HFFc6 (cell line): ENCODE data around the gene DMTF1. TPM values are rescaled to one million over a fixed set of nuclear protein-coding genes. Genes with fewer than 3 reads are reported as not detected.
"Not testable (repeated sequence)": the region's sequence is repeated elsewhere in the genome, so short reads cannot be mapped to it uniquely, and the experiment has no call there.

Experiments
- DNase-seq: peaks from one replicate; pipeline ENCODE4 v3.0.0-alpha.2; 2018
- H3K27ac Mint-ChIP-seq: 2 replicates; pipeline ENCODE4 v1.8.0; 2020; ENCODE audit warnings: mild to moderate bottlenecking, mixed read lengths
- H3K27me3 Mint-ChIP-seq: 2 replicates; pipeline ENCODE4 v1.8.0; 2021; ENCODE audit warnings: mild to moderate bottlenecking, moderate library complexity, mixed read lengths; ENCODE audit not compliant: insufficient read depth
- H3K36me3 Mint-ChIP-seq: 2 replicates; pipeline ENCODE4 v1.8.0; 2021; ENCODE audit warnings: low read depth, mixed read lengths
- H3K4me1 Mint-ChIP-seq: 2 replicates; pipeline ENCODE4 v1.8.0; 2020; ENCODE audit warnings: low read depth, mixed read lengths
- H3K4me3 Mint-ChIP-seq: 2 replicates; pipeline ENCODE4 v1.8.0; 2020; ENCODE audit warnings: mild to moderate bottlenecking, moderate library complexity, mixed read lengths
- H3K9me3 Mint-ChIP-seq: 2 replicates; pipeline ENCODE4 v1.8.0; 2020; ENCODE audit warnings: mild to moderate bottlenecking, mixed read lengths
- total RNA-seq, 6 experiments: library from RNA; stranded (reverse); fragmentation: NEBNext Ultra II Directional; extraction: Animal tissue kit (Norgen Biotek cat#: 25700); gene quantifications; 2 replicates in 1 of 6; 3 replicates in 5 of 6; pipeline ENCODE4 v1.2.3, GENCODE V29; 2021
- TF ChIP-seq, protein P1 (sequence below): fragments of 200-600 bp; sonication (generic); IDR thresholded peaks from 2 replicates; pipeline ENCODE4 v1.5.0; 2021; ENCODE audit warnings: antibody characterized with exemption, mild to moderate bottlenecking

DMTF1 gene
- total RNA-seq, 6 experiments from 2014 or later: 26.2 to 33.0 (median 30.7) TPM

DNA sequence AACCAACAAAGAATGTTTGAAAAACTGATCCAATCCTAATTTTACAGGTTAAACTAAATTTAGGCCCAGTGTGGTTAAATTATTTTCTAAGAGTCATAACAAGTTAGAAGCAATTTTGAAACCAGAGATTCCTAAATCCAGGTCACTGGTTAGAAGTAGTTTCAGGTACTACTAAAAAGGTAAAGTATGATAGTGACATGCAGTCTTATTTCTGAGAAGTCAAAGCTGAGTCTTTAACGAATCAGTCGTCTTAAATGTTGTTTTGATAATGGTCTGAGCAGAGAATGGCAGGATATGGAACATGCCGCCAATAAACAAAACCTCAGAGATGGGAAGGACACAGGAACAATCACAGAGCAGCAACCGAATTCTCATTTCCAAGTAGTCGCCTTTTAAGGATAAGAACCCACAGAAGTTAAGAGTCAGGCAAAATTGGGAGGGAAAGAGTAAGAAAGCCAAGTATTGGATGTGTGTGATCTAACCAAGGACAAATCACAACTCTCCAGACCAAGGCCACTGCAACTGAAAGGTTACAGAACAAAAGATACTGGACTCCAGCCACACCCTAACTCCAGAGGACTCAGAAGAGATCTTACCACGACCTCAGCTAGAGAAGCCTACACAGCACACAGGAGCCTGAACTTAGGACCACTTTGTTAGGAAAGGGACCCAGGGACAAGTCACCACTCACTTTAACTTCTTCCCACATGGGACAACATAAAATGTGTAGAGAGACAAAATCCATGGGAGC lies 47.6 kb downstream of the DMTF1 start:
- Mint-ChIP-seq H3K4me3 (no peak overlapping the region), H3K4me1 (no peaks in the 10 kb centered on the region), H3K27me3 (no peaks in the 10 kb centered on the region; the same call in 1 of the 2 replicates), H3K36me3 (peaks cover 83% of the 10 kb centered on the region), H3K27ac (no peak overlapping the region; the same call in 1 of the 2 replicates), H3K9me3 (peaks cover 14% of the 10 kb centered on the region)
- DNase-seq: no peak
- TF ChIP-seq, protein P1, sequence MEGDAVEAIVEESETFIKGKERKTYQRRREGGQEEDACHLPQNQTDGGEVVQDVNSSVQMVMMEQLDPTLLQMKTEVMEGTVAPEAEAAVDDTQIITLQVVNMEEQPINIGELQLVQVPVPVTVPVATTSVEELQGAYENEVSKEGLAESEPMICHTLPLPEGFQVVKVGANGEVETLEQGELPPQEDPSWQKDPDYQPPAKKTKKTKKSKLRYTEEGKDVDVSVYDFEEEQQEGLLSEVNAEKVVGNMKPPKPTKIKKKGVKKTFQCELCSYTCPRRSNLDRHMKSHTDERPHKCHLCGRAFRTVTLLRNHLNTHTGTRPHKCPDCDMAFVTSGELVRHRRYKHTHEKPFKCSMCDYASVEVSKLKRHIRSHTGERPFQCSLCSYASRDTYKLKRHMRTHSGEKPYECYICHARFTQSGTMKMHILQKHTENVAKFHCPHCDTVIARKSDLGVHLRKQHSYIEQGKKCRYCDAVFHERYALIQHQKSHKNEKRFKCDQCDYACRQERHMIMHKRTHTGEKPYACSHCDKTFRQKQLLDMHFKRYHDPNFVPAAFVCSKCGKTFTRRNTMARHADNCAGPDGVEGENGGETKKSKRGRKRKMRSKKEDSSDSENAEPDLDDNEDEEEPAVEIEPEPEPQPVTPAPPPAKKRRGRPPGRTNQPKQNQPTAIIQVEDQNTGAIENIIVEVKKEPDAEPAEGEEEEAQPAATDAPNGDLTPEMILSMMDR: no peak

DNA sequence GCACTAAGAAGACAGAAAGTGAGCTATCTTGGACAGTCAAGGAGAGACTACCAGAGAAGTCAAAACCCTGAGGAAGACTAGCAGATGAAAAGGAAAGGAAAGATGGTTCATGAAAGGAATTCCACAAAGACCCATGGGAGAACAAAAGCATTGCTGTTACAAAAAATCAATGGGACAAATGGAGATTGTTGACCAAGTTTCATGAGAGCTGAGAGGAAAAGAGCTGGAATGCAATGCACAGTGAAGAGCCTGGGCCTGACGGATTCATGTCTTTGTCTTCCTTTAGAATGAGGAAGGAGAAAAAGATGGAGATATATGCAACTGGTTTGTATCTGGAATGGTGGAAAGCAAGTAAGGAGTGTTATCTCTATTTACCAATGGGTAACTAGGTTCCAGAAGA lies 50.0 kb downstream of the DMTF1 start:
- Mint-ChIP-seq H3K27me3 (no peaks in the 10 kb centered on the region; the same call in 1 of the 2 replicates), H3K4me1 (peaks cover 10% of the 10 kb centered on the region), H3K9me3 (peaks cover 30% of the 10 kb centered on the region), H3K27ac (no peak overlapping the region), H3K36me3 (peaks cover 90% of the 10 kb centered on the region), H3K4me3 (no peak overlapping the region)
- TF ChIP-seq, protein P1: no peak
- DNase-seq: no peak

- H3K4me3 Mint-ChIP-seq: no peak overlapping the region
- H3K36me3 Mint-ChIP-seq: peaks cover 85% of the 10 kb centered on the region
- H3K27ac Mint-ChIP-seq: no peak overlapping the region
Measured at GRCh38 chr7:87202705-87203104, 50.5 kb downstream of the DMTF1 start.

DNA sequence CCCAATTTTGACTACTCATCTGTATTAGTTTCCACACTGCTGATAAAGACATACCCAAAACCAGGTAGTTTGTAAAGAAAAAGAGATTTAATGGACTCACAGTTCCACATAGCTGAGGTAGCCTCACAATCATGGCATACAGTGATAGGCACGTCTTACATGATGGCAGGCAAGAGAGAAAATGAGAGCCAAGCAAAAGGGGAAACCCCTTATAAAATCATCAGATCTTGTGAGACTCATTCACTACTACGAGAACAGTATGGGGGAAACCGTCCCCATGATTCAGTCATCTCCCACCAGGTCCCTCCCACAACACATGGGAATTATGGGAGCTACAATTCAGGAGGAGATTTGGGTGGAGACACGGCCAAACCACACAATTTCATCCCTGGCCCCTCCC lies 51.7 kb downstream of the DMTF1 start:
- DNase-seq, H3K4me1 Mint-ChIP-seq, H3K27me3 Mint-ChIP-seq, H3K27ac Mint-ChIP-seq, H3K4me3 Mint-ChIP-seq: not testable (repeated sequence)
- peaks cover 30% of the 10 kb centered on the region for H3K9me3 Mint-ChIP-seq
- peaks cover 76% of the 10 kb centered on the region for H3K36me3 Mint-ChIP-seq

More at GRCh38 chr7:87202705-87203104, 50.5 kb downstream of the DMTF1 start:
- TF ChIP-seq, protein P1: no peak
- Mint-ChIP-seq H3K9me3 (peaks cover 30% of the 10 kb centered on the region), H3K27me3 (no peaks in the 10 kb centered on the region; the same call in 1 of the 2 replicates), H3K4me1 (peaks cover 10% of the 10 kb centered on the region)
- no peak for DNase-seq

GRCh38 chr7:87204933-87205332 lies 52.7 kb downstream of the DMTF1 start:
- no peak overlapping the region for H3K27ac Mint-ChIP-seq
- H3K9me3 Mint-ChIP-seq: peaks cover 30% of the 10 kb centered on the region
- peaks cover 15% of the 10 kb centered on the region for H3K4me1 Mint-ChIP-seq
- TF ChIP-seq, protein P1: no peak
- DNase-seq: no peak
- peaks cover 74% of the 10 kb centered on the region for H3K36me3 Mint-ChIP-seq
- no peak overlapping the region for H3K4me3 Mint-ChIP-seq
- H3K27me3 Mint-ChIP-seq: no peaks in the 10 kb centered on the region; the same call in 1 of the 2 replicates

DNA sequence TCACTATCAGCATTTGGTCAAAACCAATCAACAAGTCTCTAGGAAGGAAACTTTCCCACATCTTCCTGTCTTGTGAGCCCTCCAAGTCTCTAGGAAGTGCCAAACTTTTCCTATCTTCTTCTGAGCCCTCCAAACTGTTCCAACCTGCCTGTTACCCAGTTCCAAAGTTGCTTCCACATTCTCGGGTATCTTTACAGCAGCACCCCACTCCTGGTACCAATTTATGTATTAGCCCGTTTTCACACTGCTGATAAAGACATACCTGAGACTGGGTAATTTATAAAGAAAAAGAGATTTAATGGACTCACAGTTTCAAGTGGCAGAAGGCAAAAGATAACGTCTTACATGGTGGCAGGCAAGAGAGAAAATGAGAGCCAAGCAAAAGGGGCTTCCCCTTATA lies 53.4 kb downstream of the DMTF1 start:
- DNase-seq, H3K27me3 Mint-ChIP-seq, H3K27ac Mint-ChIP-seq, H3K4me3 Mint-ChIP-seq: not testable (repeated sequence)
- Mint-ChIP-seq H3K4me1 (peaks cover 15% of the 10 kb centered on the region), H3K36me3 (peaks cover 66% of the 10 kb centered on the region), H3K9me3 (peaks cover 30% of the 10 kb centered on the region)
